H1 (cell line): ENCODE results near the gene TMIGD3. TPM values are rescaled to one million over a fixed set of nuclear protein-coding genes. Genes with fewer than 3 reads are reported as not detected.

Experiments used
- CTCF ChIA-PET: fragments of 300-600 bp; sonication (Branson Sonifier 250); formaldehyde crosslinking; loops from one replicate; lab custom pipeline; 2021; ENCODE audit not compliant: partially characterized antibody; lab: Charles Lee
- POLR2A ChIA-PET: fragments of 300-600 bp; sonication (Branson Sonifier 250); formaldehyde crosslinking; loops from one replicate; lab custom pipeline; 2021; ENCODE audit warnings: inconsistent platforms; ENCODE audit not compliant: partially characterized antibody; lab: Charles Lee
- DNase-seq, 2 experiments: peaks; one replicate each; pipeline versions ENCODE4 v3.0.0 to v3.0.0-alpha.2; 2010 to 2022; ENCODE audit warnings: low spot score in 2 of 2, low read depth in 1 of 2, mixed read lengths in 1 of 2
- FAIRE-seq: peaks from 2 replicates; lab custom pipeline; 2011; peaks lifted over from hg19 to GRCh38; lab: Jason Lieb, UNC
- H2AFZ ChIP-seq: 2 replicates; pipeline ENCODE4 v1.8.1; 2012; ENCODE audit warnings: low read length, inconsistent platforms
- H2AK5ac ChIP-seq: 2 replicates; pipeline ENCODE4 v1.6.1; 2013; ENCODE audit warnings: low read depth, low read length
- H2BK120ac ChIP-seq: replicated peaks from 2 replicates; pipeline ENCODE3; 2013; ENCODE audit warnings: low read depth, low read length, inconsistent platforms
- H2BK12ac ChIP-seq: 2 replicates; pipeline ENCODE4 v1.6.1; 2013; ENCODE audit warnings: low read depth, low read length
- H2BK15ac ChIP-seq: 2 replicates; pipeline ENCODE4 v1.6.1; 2013; ENCODE audit warnings: low read length
- H2BK20ac ChIP-seq: 2 replicates; pipeline ENCODE4 v1.6.1; 2013; ENCODE audit warnings: low read length
- H2BK5ac ChIP-seq: 2 replicates; pipeline ENCODE4 v1.6.1; 2013; ENCODE audit warnings: low read depth, low read length
- H3K14ac ChIP-seq: 2 replicates; pipeline ENCODE4 v1.6.1; 2013; ENCODE audit warnings: inconsistent platforms; ENCODE audit not compliant: insufficient read length
- H3K18ac ChIP-seq: 2 replicates; pipeline ENCODE4 v1.6.1; 2013; ENCODE audit warnings: low read length; ENCODE audit errors: extremely low read depth
- H3K23ac ChIP-seq: 2 replicates; pipeline ENCODE4 v1.6.1; 2013; ENCODE audit warnings: inconsistent platforms; ENCODE audit not compliant: insufficient read length
- H3K23me2 ChIP-seq: 2 replicates; pipeline ENCODE4 v1.6.1; 2013; ENCODE audit warnings: low read depth, low read length
- H3K27ac ChIP-seq: 2 replicates; pipeline ENCODE4 v1.6.1; 2011; ENCODE audit warnings: low read depth, low read length, inconsistent platforms
- H3K27me3 ChIP-seq, 4 experiments: replicated peaks in 1 of 4; 1 replicate in 1 of 4; 2 replicates in 3 of 4; pipeline versions ENCODE4 v1.6.1 to v1.8.1; 2011 to 2013; ENCODE audit warnings: low read length in 3 of 4, mild to moderate bottlenecking in 3 of 4, inconsistent platforms in 2 of 4, mixed read lengths in 2 of 4, moderate library complexity in 1 of 4; ENCODE audit not compliant: control insufficient read depth in 3 of 4, insufficient read depth in 3 of 4; ENCODE audit errors: extremely low read depth in 1 of 4
- H3K36me3 ChIP-seq, 4 experiments: 2 replicates each; pipeline versions ENCODE4 v1.6.1 to v1.8.1; 2011 to 2013; ENCODE audit warnings: mild to moderate bottlenecking in 4 of 4, low read length in 3 of 4, moderate library complexity in 2 of 4, control low read depth in 1 of 4, inconsistent platforms in 1 of 4; ENCODE audit not compliant: insufficient read depth in 4 of 4, control insufficient read depth in 2 of 4
- H3K4ac ChIP-seq: replicated peaks from 2 replicates; pipeline ENCODE3; 2013; ENCODE audit warnings: low read length, low read depth, mixed read lengths, inconsistent platforms; ENCODE audit not compliant: insufficient read length
- H3K4me1 ChIP-seq, 4 experiments: replicated peaks in 1 of 4; 1 replicate in 1 of 4; 2 replicates in 3 of 4; pipeline versions ENCODE4 v1.6.1 to v1.8.1; 2011 to 2013; ENCODE audit warnings: low read length in 3 of 4, inconsistent platforms in 2 of 4, mixed read lengths in 1 of 4; ENCODE audit not compliant: insufficient read depth in 4 of 4, control insufficient read depth in 3 of 4
- H3K4me2 ChIP-seq, 2 experiments: 2 replicates each; pipeline versions ENCODE4 v1.6.1 to v1.8.1; 2011 to 2013; ENCODE audit warnings: low read depth in 2 of 2, low read length in 2 of 2, control low read depth in 1 of 2, inconsistent platforms in 1 of 2, mild to moderate bottlenecking in 1 of 2; ENCODE audit not compliant: insufficient read depth in 1 of 2
- H3K4me3 ChIP-seq, 4 experiments: fragments of 200-600, 300-600 bp in 1 of 4; sonication (generic), shearing (Covaris generic), sonication (Bioruptor Twin) in 1 of 4; 2 replicates each; pipeline versions ENCODE4 v1.5.1 to v1.8.1; 2011 to 2016; ENCODE audit warnings: low read length in 4 of 4, low read depth in 3 of 4, control low read depth in 2 of 4, inconsistent platforms in 2 of 4, mild to moderate bottlenecking in 2 of 4, mixed read lengths in 1 of 4, moderate library complexity in 1 of 4; ENCODE audit not compliant: insufficient read depth in 2 of 4; ENCODE audit errors: extremely low read depth in 1 of 4
- H3K56ac ChIP-seq: replicated peaks from 2 replicates; pipeline ENCODE3; 2013; ENCODE audit warnings: low read depth, mild to moderate bottlenecking, mixed read lengths, low read length, inconsistent platforms; ENCODE audit not compliant: insufficient read length
- H3K79me1 ChIP-seq: 2 replicates; pipeline ENCODE4 v1.6.1; 2013; ENCODE audit warnings: low read depth, low read length, control low read depth
- H3K79me2 ChIP-seq, 2 experiments: 2 replicates each; pipeline versions ENCODE4 v1.6.1 to v1.8.1; 2012 to 2013; ENCODE audit warnings: low read length in 2 of 2, mild to moderate bottlenecking in 2 of 2, inconsistent platforms in 1 of 2; ENCODE audit not compliant: insufficient read depth in 2 of 2, control insufficient read depth in 1 of 2
- H3K9ac ChIP-seq, 4 experiments: replicated peaks in 1 of 4; 1 replicate in 1 of 4; 2 replicates in 3 of 4; pipeline versions ENCODE4 v1.6.1 to v1.8.1; 2011 to 2013; ENCODE audit warnings: low read depth in 3 of 4, low read length in 3 of 4, control low read depth in 2 of 4, mild to moderate bottlenecking in 2 of 4, moderate library complexity in 2 of 4, inconsistent platforms in 1 of 4; ENCODE audit errors: extremely low read depth in 1 of 4
- H3K9me3 ChIP-seq, 2 experiments: 2 replicates each; pipeline versions ENCODE4 v1.6.1 to v1.8.1; 2012 to 2013; ENCODE audit warnings: mild to moderate bottlenecking in 2 of 2, moderate library complexity in 2 of 2, control low read depth in 1 of 2, inconsistent platforms in 1 of 2, low read depth in 1 of 2, low read length in 1 of 2, mixed read lengths in 1 of 2; ENCODE audit not compliant: insufficient read depth in 2 of 2
- H4K20me1 ChIP-seq, 2 experiments: replicated peaks in 1 of 2; 2 replicates each; pipeline versions ENCODE3 to v1.8.1; 2011 to 2013; ENCODE audit warnings: inconsistent platforms in 2 of 2, low read length in 2 of 2, mild to moderate bottlenecking in 1 of 2; ENCODE audit not compliant: insufficient read depth in 2 of 2, control insufficient read depth in 1 of 2
- H4K5ac ChIP-seq: 2 replicates; pipeline ENCODE4 v1.6.1; 2013; ENCODE audit warnings: low read length, low read depth, mixed read lengths, inconsistent platforms; ENCODE audit not compliant: insufficient read length
- H4K8ac ChIP-seq: 2 replicates; pipeline ENCODE4 v1.8.0; 2013; ENCODE audit warnings: mild to moderate bottlenecking, moderate library complexity, low read length, inconsistent platforms; ENCODE audit not compliant: insufficient read depth; ENCODE audit errors: extremely low read depth
- H4K91ac ChIP-seq: replicated peaks from 2 replicates; pipeline ENCODE3; 2013; ENCODE audit warnings: low read length, mixed read lengths, inconsistent platforms; ENCODE audit not compliant: insufficient read length
- CEBPB ChIP-seq: IDR thresholded peaks from 2 replicates; pipeline ENCODE4 v1.6.1; 2012; ENCODE audit warnings: low read depth, low read length
- CREB1 ChIP-seq: IDR thresholded peaks from 2 replicates; pipeline ENCODE4 v1.6.1; 2012; ENCODE audit warnings: inconsistent platforms
- EZH2 ChIP-seq: fragments of 200-600 bp; sonication (generic); IDR thresholded peaks from 2 replicates; pipeline ENCODE4 v1.7.1; 2012; ENCODE audit warnings: low read depth, mild to moderate bottlenecking, moderate library complexity, low read length, inconsistent platforms; ENCODE audit not compliant: severe bottlenecking
- FOSL1 ChIP-seq: IDR thresholded peaks from 2 replicates; pipeline ENCODE4 v1.6.1; 2011; ENCODE audit warnings: mild to moderate bottlenecking, low read depth, low read length, moderate library complexity; ENCODE audit not compliant: insufficient read depth
- GABPA ChIP-seq: IDR thresholded peaks from 2 replicates; pipeline ENCODE4 v1.6.1; 2011; ENCODE audit warnings: mild to moderate bottlenecking, low read length, moderate library complexity, borderline replicate concordance; ENCODE audit not compliant: insufficient read depth
- NRF1 ChIP-seq: IDR thresholded peaks from 2 replicates; pipeline ENCODE4 v1.6.1; 2011; ENCODE audit warnings: mild to moderate bottlenecking, low read depth, low read length, improper control_type of control experiment
- POLR2A ChIP-seq, 2 experiments: IDR thresholded peaks; 1 replicate in 1 of 2; 2 replicates in 1 of 2; pipeline ENCODE4 v1.6.1; 2011; ENCODE audit warnings: low read depth in 2 of 2, low read length in 2 of 2, mild to moderate bottlenecking in 2 of 2; ENCODE audit errors: control extremely low read depth in 1 of 2
- POLR2AphosphoS5 ChIP-seq: IDR thresholded peaks from 2 replicates; pipeline ENCODE4 v1.6.1; 2011; ENCODE audit warnings: low read depth, low read length
- RBBP5 ChIP-seq: IDR thresholded peaks from 2 replicates; pipeline ENCODE4 v1.7.1; 2012; ENCODE audit warnings: low read depth, mild to moderate bottlenecking, inconsistent platforms, low read length, moderate library complexity, borderline replicate concordance
- RNF2 ChIP-seq: fragments of 200-900, 300-1000 bp; sonication (generic); IDR thresholded peaks from 2 replicates; pipeline ENCODE4 v1.7.1; 2016; ENCODE audit warnings: borderline replicate concordance, low read depth, mild to moderate bottlenecking, antibody characterized with exemption, low read length; ENCODE audit not compliant: poor library complexity, severe bottlenecking; ENCODE audit errors: missing control alignments
- SIRT6 ChIP-seq: IDR thresholded peaks from one replicate; pipeline ENCODE4 v1.7.1; 2012; ENCODE audit warnings: low read length, inconsistent platforms
- SP2 ChIP-seq: IDR thresholded peaks from 2 replicates; pipeline ENCODE4 v1.6.1; 2012; ENCODE audit warnings: mild to moderate bottlenecking, low read length, inconsistent platforms
- SUZ12 ChIP-seq: fragments of 200-600 bp; sonication (generic); IDR thresholded peaks from 2 replicates; pipeline ENCODE4 v1.6.1; 2012; ENCODE audit warnings: mild to moderate bottlenecking, inconsistent platforms, low read length, moderate library complexity, mixed read lengths
- WGBS, 2 experiments: shearing (Covaris generic) in 1 of 2; methylation state at CpG; one replicate each; pipeline versions ENCODE4 v1.1.6 to v1.1.7; 2013 to 2015; ENCODE audit warnings: low lambda C conversion rate in 2 of 2, mixed read lengths in 2 of 2, inconsistent platforms in 1 of 2, low coverage in 1 of 2, missing lambda C conversion rate in 1 of 2; ENCODE audit not compliant: insufficient replicate concordance in 2 of 2, insufficient coverage in 1 of 2, insufficient read length in 1 of 2; ENCODE audit errors: extremely low coverage in 1 of 2, missing lambda C conversion rate in 1 of 2; 5-methylcytosine and 5-hydroxymethylcytosine counted together
- polyA plus RNA-seq, 7 experiments: library from polyadenylated mRNA; depleted of rRNA in 3 of 7; stranded (reverse) in 5 of 7; unstranded in 2 of 7; fragments of >200 nt in 5 of 7; fragments of 200-250 nt in 2 of 7; gene quantifications; 1 replicate in 5 of 7; 2 replicates in 1 of 7; 4 replicates in 1 of 7; pipeline versions ENCODE4 v1.2.1 to v1.2.3, GENCODE V29; 2011 to 2013; ENCODE audit warnings: missing spikeins in 2 of 7, mixed read lengths in 2 of 7
- total RNA-seq: library from RNA; stranded (reverse); fragmentation: NEBNext Ultra II Directional; extraction: Animal tissue kit (Norgen Biotek cat#: 25700); gene quantifications from 2 replicates; pipeline ENCODE4 v1.2.1, GENCODE V29; 2021
- TF ChIP-seq, protein P1 (sequence below): IDR thresholded peaks from 2 replicates; pipeline ENCODE4 v1.6.1; 2011; ENCODE audit warnings: low read length, improper control_type of control experiment

Gene TMIGD3
- total and polyA plus RNA-seq, 2 of the 8 experiments (the other 6 are each of a cell fraction or from before 2014, with no cell fraction given), result not detected

DNA sequence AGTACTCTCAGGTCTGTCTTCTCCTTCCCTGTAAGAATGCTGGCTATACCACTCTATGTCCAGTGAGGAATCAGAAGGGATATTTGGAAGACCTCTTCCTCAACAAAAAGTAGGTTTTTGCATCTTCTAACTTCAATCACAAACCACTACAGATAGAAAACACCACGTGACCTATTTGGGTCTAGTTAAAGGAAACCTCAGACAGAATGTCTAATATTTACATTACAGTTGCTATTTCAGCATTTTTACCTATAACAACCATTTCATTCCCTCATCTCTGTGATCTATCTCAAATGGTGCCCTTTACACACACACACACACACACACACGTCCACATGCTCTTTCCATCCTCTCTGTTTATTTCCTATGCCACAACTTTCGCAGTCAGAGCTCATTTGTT lies 7.9 kb upstream of the TMIGD3 start:
- Histone ChIP-seq H3K23ac (no peak overlapping the region), H2BK15ac (no peak overlapping the region), H3K4me1 (peaks cover 0 to 9% (median 3%) of the 10 kb centered on the region in 4 experiments; a peak in 5 of 7 replicates), H2AK5ac (no peak overlapping the region), H2AFZ (no peak overlapping the region), H3K9me3 (no peaks in the 10 kb centered on the region), H2BK120ac (no peak overlapping the region), H3K4ac (no peak overlapping the region), H3K56ac (no peak overlapping the region), H3K9ac (no peak overlapping the region), H2BK5ac (no peak overlapping the region), H3K23me2 (no peaks in the 10 kb centered on the region; the same call in 1 of the 2 replicates), H2BK20ac (no peak overlapping the region), H3K4me2 (no peak overlapping the region), H3K79me2 (no peaks in the 10 kb centered on the region), H4K91ac (no peak overlapping the region), H2BK12ac (no peak overlapping the region), H3K4me3 (no peak overlapping the region), H4K20me1 (no peaks in the 10 kb centered on the region), H3K18ac (no peak overlapping the region), H3K27ac (no peak overlapping the region), H4K8ac (no peak overlapping the region), H3K27me3 (no peaks in the 10 kb centered on the region; a peak in 1 of 7 replicates), H3K36me3 (no peaks in the 10 kb centered on the region), H3K14ac (no peak overlapping the region), H4K5ac (no peak overlapping the region), H3K79me1 (no peaks in the 10 kb centered on the region)
- ChIA-PET POLR2A (no interaction called here), CTCF (interaction anchor here (0.6 to 1.4 kb wide), 3 partner anchors 11 to 236 kb away, joined by 3 to 5 read pairs (median 4); no protein-coding TSS in a partner anchor)
- DNase-seq (no peak), FAIRE-seq (no peak)
- 66% methylated on average over 3 of the region's 3 CpGs; no CpG with 5 or more reads in 1 of the 2 experiments for WGBS, 2 experiments
- TF ChIP-seq RNF2, result no peak
- no peak for TF ChIP-seq FOSL1
- no peak for TF ChIP-seq SIRT6
- TF ChIP-seq RBBP5, result no peak
- no peak for TF ChIP-seq SP2
- TF ChIP-seq GABPA, result no peak
- TF ChIP-seq NRF1, result no peak
- no peak for TF ChIP-seq EZH2
- TF ChIP-seq SUZ12, result no peak
- no peak for TF ChIP-seq POLR2A (IDR thresholded peaks at IDR 0.05; ENCODE audit: control extremely low read depth in 1 of 2, low read depth in 2 of 2, low read length in 2 of 2)
- TF ChIP-seq POLR2AphosphoS5, result no peak
- TF ChIP-seq, protein P1, sequence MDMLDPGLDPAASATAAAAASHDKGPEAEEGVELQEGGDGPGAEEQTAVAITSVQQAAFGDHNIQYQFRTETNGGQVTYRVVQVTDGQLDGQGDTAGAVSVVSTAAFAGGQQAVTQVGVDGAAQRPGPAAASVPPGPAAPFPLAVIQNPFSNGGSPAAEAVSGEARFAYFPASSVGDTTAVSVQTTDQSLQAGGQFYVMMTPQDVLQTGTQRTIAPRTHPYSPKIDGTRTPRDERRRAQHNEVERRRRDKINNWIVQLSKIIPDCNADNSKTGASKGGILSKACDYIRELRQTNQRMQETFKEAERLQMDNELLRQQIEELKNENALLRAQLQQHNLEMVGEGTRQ, result no peak
- TF ChIP-seq CREB1, result no peak
- no peak for TF ChIP-seq CEBPB
